ENCODE measurements around the gene NDUFA11.
"Not testable (repeated sequence)": the region's sequence is repeated elsewhere in the genome, so short reads cannot be mapped to it uniquely, and the experiment has no call there.

Gene NDUFA11

DNA sequence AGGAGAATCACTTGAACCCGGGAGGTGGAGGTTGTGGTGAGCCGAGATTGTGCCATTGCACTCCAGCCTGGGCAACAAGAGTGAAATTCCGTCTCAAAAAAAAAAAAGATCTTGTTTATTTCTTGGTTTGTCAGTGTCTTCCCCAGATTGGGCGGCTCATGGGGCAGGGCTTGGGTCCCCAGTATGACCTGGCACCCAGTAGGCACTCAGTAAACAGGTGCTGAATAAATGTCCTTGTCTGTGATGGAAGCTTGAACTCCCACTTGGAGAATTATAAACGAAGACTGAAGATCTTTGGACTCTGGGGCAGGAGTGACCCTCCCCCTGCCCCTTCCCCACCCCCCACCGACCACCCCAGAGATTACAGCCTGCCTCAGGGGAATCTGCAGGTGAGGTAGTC lies 23.4 kb downstream of the NDUFA11 start:
- Mint-ChIP-seq H3K27ac (no peak overlapping the region), H3K27me3 (peaks cover 14% of the 10 kb centered on the region), H3K4me3 (no peak overlapping the region), H3K9me3 (no peaks in the 10 kb centered on the region), H3K4me1 (peaks cover 3% of the 10 kb centered on the region), H3K36me3 (no peaks in the 10 kb centered on the region)
- DNase-seq (ENCODE audit: low spot score in 2 of 2) (no peak), ATAC-seq (ENCODE audit: low read depth) (no peak)

DNA sequence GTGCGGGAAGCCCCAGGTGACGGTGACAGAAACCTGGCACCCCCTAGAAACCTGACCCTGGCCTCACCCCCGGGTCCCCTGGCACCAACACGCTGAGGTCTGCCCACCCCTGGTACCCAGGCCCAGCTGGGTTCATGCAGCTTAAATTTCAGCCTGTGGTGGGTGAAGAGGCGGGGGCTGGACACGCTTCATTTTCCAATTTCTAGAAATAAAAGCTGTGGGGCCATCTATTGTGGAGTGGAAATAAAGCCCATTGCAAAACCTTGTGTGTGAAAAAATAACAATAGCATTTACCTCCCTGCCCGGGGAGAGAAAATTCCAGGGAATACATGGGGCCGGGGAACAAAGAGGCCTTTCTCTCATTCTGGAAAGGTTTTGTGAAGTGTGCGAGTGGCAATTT lies 25.7 kb downstream of the NDUFA11 start:
- Mint-ChIP-seq H3K27ac (no peak overlapping the region), H3K27me3 (peaks cover 16% of the 10 kb centered on the region), H3K4me3 (no peak overlapping the region), H3K4me1 (no peaks in the 10 kb centered on the region), H3K9me3 (no peaks in the 10 kb centered on the region), H3K36me3 (no peaks in the 10 kb centered on the region)
- DNase-seq (ENCODE audit: low spot score in 2 of 2) = no peak
- ATAC-seq (ENCODE audit: low read depth) = no peak

DNA sequence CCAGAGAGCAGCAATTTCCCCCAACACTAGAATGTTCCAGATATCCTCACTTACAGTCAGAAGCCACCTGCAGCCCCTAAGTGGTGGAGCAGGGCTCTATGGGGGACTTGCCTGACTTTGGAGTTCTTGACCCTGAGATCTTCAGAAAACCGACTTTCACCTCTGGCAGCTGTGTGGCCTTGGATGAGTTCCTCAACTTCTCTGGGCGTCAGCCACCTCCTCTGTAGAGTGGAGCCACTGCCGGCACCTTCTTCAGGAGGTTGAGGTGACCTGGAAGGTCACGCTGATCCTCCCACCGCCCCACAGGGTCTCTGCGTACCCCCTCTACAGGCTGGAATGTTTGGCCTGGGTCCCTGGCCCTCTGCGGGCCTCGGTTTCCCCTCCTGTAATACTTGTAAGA lies 26.2 kb downstream of the NDUFA11 start:
- Mint-ChIP-seq H3K27ac (no peak overlapping the region), H3K9me3 (no peaks in the 10 kb centered on the region), H3K27me3 (peaks cover 14% of the 10 kb centered on the region), H3K4me1 (no peaks in the 10 kb centered on the region), H3K36me3 (no peaks in the 10 kb centered on the region), H3K4me3 (no peak overlapping the region)
- ATAC-seq (ENCODE audit: low read depth) = no peak
- DNase-seq (ENCODE audit: low spot score in 2 of 2) = no peak

DNA sequence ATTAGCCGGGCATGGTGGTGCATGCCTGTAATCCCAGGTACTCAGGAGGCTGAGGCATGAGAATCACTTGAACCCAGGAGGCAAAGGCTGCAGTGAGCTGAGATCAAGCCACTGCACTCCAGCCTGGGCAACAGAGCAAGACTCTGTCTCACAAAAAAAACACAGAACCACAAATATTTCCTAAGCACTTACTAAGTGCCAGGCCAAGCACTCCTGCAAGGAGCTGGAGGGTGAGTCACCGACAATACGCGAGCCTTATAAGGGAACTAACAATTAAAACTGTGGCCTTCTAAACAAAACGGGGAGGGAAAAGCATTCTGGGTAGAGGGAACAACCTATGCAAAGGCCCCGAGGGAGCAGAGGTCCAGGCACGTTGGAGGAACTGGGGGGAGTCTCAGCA lies 29.1 kb downstream of the NDUFA11 start:
- H3K36me3 Mint-ChIP-seq; H3K9me3 Mint-ChIP-seq; H3K4me1 Mint-ChIP-seq; DNase-seq (ENCODE audit: low spot score in 2 of 2); H3K4me3 Mint-ChIP-seq; ATAC-seq (ENCODE audit: low read depth): not testable (repeated sequence)
- Mint-ChIP-seq H3K27ac (peak overlapping the region; percentile 76), H3K27me3 (peaks cover 15% of the 10 kb centered on the region)

DNA sequence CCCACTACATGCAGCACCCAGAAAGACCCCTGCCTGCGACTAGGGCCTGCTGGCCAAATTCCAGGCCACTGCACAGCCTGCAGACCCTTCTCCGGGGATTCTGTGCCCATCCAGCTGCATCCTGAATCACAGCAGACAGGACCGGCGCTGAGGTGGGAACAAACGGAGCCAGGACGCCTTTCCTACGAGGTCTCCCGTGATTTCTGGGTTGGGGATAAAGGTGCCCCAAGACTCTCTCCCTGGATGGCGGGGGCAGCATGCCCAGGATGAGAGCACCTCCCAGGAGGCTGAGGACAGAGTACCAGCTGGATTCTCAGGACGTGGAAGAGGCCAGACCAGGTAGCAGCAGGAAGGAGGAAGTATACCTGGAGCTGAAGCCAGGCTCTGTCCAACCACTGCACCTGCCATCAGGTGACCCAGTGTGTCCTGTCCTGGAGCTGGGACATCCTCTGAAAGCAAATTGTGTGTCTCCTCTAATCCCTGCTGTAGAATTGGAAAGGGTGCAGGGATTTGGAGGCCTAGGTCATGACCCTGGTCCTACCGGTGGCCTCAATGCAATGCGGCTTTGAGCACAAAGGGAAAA lies 29.9 kb downstream of the NDUFA11 start:
- Mint-ChIP-seq H3K4me1 (no peaks in the 10 kb centered on the region), H3K9me3 (no peaks in the 10 kb centered on the region), H3K36me3 (no peaks in the 10 kb centered on the region), H3K27ac (no peak overlapping the region), H3K4me3 (no peak overlapping the region), H3K27me3 (peaks cover 15% of the 10 kb centered on the region)
- DNase-seq (ENCODE audit: low spot score in 2 of 2) = no peak
- no peak for ATAC-seq (ENCODE audit: low read depth)

DNA sequence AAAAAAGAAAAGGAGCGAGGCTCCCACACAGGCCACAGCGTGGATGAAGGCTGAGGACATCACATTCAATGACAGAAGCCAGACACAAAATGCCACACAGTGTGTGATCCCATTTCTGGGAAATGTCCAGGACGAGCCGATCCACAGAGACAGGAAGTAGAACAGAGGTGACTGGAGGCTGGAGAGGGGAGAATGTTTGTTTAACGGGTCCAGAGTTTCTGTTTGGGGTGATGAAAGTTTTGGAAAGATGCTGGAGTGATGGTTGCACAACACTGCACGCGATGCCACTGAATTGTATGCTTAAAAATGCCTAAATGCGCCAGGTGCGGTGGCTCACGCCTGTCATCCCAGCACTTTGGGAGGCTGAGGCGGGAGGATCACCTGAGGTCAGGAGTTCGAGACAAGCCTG lies 32.6 kb downstream of the NDUFA11 start:
- H3K4me1 Mint-ChIP-seq = no peaks in the 10 kb centered on the region
- DNase-seq (ENCODE audit: low spot score in 2 of 2) (no peak), ATAC-seq (ENCODE audit: low read depth) (no peak)
- H3K4me3 Mint-ChIP-seq = no peak overlapping the region
- no peaks in the 10 kb centered on the region for H3K9me3 Mint-ChIP-seq
- H3K27me3 Mint-ChIP-seq = peaks cover 11% of the 10 kb centered on the region
- no peak overlapping the region for H3K27ac Mint-ChIP-seq
- no peaks in the 10 kb centered on the region for H3K36me3 Mint-ChIP-seq

DNA sequence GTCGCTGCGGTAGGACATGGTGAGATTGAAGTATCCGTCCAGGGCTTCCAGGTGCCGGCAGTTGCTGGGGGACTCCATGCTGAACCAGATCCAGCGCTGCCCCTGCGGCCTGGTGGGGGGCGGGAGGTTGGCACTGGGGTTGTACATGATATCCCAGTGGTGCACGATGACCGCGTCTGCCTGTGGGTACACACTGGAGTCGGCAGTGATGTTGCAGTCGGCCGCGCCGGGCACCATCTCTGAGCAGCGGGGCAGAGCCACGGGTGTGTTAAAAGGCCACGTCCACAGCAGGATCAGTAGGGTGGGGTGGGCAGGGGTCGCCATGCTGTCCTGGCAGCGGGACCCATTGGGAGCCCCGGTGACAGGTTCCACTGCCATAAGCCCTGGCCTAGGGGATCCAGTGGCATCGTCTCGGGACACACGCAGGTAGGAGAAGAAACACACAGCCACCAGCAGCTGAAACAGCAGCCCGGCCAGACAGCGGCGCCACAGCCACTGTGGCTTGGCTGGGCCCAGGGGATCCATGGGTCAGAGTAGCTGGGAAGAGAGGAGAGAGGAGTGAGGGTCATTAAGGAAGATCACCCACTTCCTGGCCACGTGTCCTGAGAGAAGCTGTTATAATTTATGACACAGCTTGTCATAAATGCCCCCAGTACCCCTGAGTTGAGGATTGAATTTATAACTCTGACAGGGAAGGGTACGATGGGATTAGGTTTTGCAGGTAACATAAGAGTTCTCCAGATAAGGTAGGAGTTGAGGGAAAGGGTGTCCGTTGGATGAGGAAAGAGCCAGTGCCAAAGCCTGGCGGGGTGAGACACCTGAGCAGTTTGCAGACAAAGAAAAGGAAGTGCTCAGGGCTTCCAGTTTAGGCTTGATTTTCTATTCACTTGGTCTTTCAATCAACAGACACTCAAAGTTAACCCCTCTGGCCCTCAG lies 36.1 kb downstream of the NDUFA11 start:
- H3K4me1 Mint-ChIP-seq = no peaks in the 10 kb centered on the region
- H3K27ac Mint-ChIP-seq = no peak overlapping the region
- no peak for ATAC-seq (ENCODE audit: low read depth)
- no peak for DNase-seq (ENCODE audit: low spot score in 2 of 2)
- H3K9me3 Mint-ChIP-seq = no peaks in the 10 kb centered on the region
- H3K36me3 Mint-ChIP-seq = no peaks in the 10 kb centered on the region
- H3K27me3 Mint-ChIP-seq = peaks cover 18% of the 10 kb centered on the region
- H3K4me3 Mint-ChIP-seq = no peak overlapping the region

DNA sequence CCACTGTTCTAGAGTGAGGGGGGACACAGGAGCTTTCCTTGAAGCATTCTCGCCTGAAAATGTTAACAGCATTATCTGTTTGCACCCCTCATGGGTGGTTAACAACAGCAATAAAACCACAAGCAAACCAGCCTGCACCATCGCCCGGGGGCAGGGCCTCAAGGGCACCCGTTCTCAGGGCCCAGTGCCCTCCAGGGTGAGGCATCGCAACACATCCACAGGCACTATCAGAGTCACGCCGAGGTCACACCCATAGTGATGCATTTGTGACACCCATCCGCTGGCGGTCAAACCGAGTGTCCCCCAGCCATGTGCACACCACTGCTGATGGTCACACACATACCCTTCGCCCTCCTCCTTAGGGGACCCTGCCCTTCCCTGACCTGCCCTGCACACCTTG lies 37.8 kb downstream of the NDUFA11 start:
- Mint-ChIP-seq H3K27ac (no peak overlapping the region), H3K9me3 (no peaks in the 10 kb centered on the region), H3K4me3 (no peak overlapping the region), H3K36me3 (no peaks in the 10 kb centered on the region), H3K27me3 (peaks cover 18% of the 10 kb centered on the region), H3K4me1 (no peaks in the 10 kb centered on the region)
- ATAC-seq (ENCODE audit: low read depth) = no peak
- DNase-seq (ENCODE audit: low spot score in 2 of 2) = no peak

DNA sequence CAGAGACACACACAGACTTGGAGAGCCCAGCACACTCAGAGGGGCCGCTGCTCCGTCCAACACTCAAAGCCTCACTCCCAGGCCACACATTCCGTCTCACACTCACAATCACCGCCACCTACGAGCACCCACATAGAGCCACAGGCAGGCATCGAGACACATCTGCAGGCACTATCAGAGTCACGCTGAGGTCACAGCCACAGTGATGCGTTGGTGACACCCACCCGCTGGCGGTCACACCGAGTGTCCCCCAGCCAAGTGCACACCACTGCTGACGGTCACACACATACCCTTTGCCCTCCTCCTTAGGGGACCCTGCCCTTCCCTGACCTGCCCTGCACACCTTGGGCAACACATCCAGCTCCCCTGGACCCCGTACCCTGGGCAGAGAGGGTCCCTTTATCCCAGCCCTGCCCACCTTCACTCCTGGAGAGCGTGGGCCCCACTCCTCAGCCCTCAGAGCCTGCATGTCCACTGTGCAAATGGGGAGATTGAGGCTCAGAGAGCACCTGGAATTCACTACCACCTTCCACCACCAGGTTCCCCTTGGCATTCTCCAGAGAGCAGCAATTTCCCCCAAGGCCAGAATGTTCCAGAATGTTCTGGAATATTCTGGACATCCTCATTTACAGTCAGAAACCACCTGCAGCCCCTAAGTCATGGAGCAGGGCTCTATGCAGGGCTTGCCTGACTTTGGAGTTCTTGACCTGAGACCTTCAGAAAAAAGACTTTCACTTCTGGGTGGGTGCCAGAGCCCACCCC lies 38.7 kb downstream of the NDUFA11 start:
- no peak for ATAC-seq (ENCODE audit: low read depth)
- peaks cover 17% of the 10 kb centered on the region for H3K27me3 Mint-ChIP-seq
- no peaks in the 10 kb centered on the region for H3K36me3 Mint-ChIP-seq
- no peak overlapping the region for H3K4me3 Mint-ChIP-seq
- no peaks in the 10 kb centered on the region for H3K9me3 Mint-ChIP-seq
- H3K4me1 Mint-ChIP-seq = no peaks in the 10 kb centered on the region
- DNase-seq (ENCODE audit: low spot score in 2 of 2) = no peak
- no peak overlapping the region for H3K27ac Mint-ChIP-seq

DNA sequence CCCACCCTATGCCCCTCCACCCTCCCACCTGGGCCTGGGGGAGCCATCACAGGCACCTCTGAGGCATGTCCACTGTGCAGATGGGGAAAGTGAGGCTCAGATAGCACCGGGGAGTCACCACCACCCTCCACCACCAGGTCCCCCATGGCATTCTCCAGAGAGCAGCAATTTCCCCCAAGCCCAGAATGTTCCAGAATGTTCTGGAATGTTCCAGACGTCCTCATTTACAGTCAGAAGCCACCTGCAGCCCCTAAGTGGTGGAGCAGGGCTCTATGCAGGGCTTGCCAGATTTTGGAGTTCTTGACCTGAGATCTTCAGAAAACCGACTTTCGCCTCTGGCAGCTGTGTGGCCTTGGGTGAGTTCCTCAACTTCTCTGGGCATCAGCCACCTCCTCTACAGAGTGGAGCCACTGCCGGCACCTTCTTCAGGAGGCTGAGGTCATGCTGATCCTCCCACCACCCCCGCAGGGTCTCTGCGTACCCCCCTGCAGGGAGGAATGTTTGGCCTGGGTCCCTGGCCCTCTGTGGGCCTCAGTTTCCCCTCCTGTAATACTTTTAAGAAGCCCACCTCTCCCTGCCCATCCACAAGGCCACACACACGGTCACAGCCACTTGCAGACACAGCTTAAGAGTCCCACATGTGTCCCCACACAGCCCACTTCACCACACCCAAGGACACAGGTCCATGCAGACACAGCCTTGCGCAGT lies 39.4 kb downstream of the NDUFA11 start:
- Mint-ChIP-seq H3K27ac (no peak overlapping the region), H3K4me3 (no peak overlapping the region)

DNA sequence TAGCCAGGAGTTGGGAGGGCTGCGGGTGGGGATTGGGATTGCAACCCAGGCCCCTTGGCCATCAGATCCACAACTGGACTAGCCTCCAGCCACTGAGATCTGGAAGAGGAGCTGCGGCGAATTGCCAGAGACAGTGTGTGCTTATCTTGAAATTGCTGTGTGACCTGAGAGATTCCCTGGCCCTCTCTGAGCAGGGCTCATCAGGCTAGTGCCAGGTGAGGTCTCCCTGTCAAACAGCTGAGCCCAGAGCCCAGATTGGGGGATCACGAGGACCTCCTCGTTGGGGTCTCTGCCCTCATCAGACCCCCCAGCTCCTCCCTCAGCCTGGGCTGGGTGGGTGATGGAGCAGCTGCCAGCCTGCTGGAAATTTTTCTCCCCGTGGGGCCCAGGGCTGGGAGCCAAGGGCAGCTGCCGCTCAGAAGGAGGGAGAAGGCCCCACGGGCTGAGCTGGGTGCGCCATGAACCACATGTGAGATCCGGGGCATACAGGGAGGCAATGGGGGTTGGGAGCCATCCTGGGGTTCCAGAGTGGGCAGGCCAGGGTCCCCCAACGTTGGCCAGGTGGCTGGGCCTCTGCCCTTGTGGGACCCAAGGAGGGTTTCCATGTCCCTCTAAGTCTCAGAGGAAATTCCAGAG lies 40.4 kb downstream of the NDUFA11 start:
- no peaks in the 10 kb centered on the region for H3K9me3 Mint-ChIP-seq
- no peaks in the 10 kb centered on the region for H3K36me3 Mint-ChIP-seq
- no peak overlapping the region for H3K27ac Mint-ChIP-seq
- H3K27me3 Mint-ChIP-seq = peaks cover 15% of the 10 kb centered on the region
- no peaks in the 10 kb centered on the region for H3K4me1 Mint-ChIP-seq
- no peak for DNase-seq (ENCODE audit: low spot score in 2 of 2)
- H3K4me3 Mint-ChIP-seq = no peak overlapping the region
- ATAC-seq (ENCODE audit: low read depth) = no peak

More for the DNA sequence above, 39.4 kb downstream of the NDUFA11 start:
- DNase-seq (ENCODE audit: low spot score in 2 of 2) = no peak
- Mint-ChIP-seq H3K9me3 (no peaks in the 10 kb centered on the region), H3K4me1 (no peaks in the 10 kb centered on the region), H3K36me3 (no peaks in the 10 kb centered on the region), H3K27me3 (peaks cover 17% of the 10 kb centered on the region)
- no peak for ATAC-seq (ENCODE audit: low read depth)

DNA sequence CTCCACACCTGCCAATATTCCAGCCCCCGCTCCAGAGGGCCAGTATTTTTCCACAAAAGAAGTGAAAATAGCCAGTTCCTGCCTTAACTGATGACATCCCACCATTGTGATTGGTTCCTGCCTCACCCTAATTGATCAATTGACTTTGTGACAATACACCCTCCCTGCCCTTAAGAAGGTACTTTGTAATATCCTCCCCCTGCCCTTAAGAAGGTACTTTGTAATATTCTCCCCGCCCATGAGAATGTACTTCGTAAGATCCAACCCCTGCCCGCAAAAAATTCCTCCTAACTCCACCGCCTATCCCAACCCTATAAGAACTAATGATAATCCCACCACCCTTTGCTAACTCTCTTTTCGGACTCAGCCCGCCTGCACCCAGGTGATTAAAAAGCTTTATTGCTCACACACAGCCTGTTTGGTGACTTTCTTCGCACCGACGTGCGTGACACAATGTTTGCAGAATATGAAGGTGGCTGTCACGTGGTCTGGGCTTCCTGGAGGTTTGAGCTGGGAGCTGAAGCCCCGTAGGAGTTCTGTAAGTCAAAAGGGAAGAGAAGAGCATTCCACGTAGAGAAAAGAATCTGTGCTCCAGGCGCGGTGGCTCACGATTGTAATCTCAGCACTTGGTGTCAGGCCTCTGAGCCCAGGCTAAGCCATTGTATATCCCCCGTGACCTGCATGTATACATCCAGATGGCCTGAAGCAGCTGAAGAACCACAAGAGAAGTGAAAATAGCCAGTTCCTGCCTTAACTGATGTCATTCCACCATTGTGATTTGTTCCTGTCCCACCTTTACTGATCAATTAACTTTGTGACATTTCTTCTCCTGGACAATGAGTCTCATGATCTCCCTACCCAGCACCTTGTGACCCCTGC lies 46.1 kb downstream of the NDUFA11 start:
- DNase-seq (ENCODE audit: low spot score in 2 of 2) (no peak), ATAC-seq (ENCODE audit: low read depth) (no peak)
- H3K4me1 Mint-ChIP-seq = no peaks in the 10 kb centered on the region
- no peak overlapping the region for H3K27ac Mint-ChIP-seq
- peaks cover 5% of the 10 kb centered on the region for H3K27me3 Mint-ChIP-seq
- H3K4me3 Mint-ChIP-seq = no peak overlapping the region
- H3K36me3 Mint-ChIP-seq = no peaks in the 10 kb centered on the region
- peaks cover 5% of the 10 kb centered on the region for H3K9me3 Mint-ChIP-seq

DNA sequence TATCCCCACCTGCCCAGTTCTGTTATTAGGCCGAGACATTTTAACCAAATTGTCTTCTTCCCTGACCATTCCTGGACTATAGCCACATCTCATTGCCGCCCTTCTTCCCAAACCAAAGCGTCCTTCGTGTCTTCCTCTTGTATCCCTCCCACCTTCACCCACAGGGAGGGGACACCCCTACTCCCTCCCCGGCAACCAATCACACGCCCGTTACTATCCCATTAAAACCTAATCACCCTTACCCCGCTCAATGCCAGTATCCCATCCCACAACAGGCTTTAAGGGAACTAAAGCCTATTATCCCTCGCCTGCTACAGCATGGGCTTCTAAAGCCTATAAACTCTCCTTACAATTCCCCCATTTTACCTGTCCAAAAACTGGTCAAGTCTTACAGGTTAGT lies 48.4 kb downstream of the NDUFA11 start:
- ATAC-seq (ENCODE audit: low read depth); H3K27ac Mint-ChIP-seq; H3K4me1 Mint-ChIP-seq; H3K4me3 Mint-ChIP-seq; DNase-seq (ENCODE audit: low spot score in 2 of 2); H3K36me3 Mint-ChIP-seq; H3K27me3 Mint-ChIP-seq; H3K9me3 Mint-ChIP-seq: not testable (repeated sequence)

Data from memory B cell (primary cell).